Heart right ventricle (tissue), 16 donors: ENCODE results near the gene IQSEC2. TPM values are rescaled to one million over a fixed set of nuclear protein-coding genes. Genes with fewer than 3 reads are reported as not detected.

Experiments used
- ATAC-seq, 8 donors: fragments of 200-7000 bp; cut with Tn5 transposase; one replicate each; pipeline ENCODE4 v1.9.1; 2020; ENCODE audit warnings: mild to moderate bottlenecking in 8 of 8, moderate library complexity in 8 of 8, moderate number of reproducible peaks in 1 of 8
- DNase-seq, 2 donors: peaks; one replicate each; pipeline ENCODE4 v3.0.0-alpha.2; 2020
- H3K27ac ChIP-seq, 10 donors: fragments of 200-600 bp; sonication (generic) in 2 of 10; one replicate each; pipeline versions ENCODE4 v1.5.0 to v1.8.0; 2020 to 2022; ENCODE audit warnings: mild to moderate bottlenecking in 3 of 10
- H3K27me3 ChIP-seq, 7 donors: fragments of 200-600 bp; one replicate each; pipeline ENCODE4 v1.8.0; 2021 to 2022; ENCODE audit warnings: mild to moderate bottlenecking in 2 of 7
- H3K36me3 ChIP-seq, 9 donors: fragments of 200-600 bp; sonication (generic) in 1 of 9; one replicate each; pipeline versions ENCODE4 v1.5.0 to v1.8.0; 2020 to 2022; ENCODE audit warnings: mild to moderate bottlenecking in 2 of 9
- H3K4me1 ChIP-seq, 9 donors: fragments of 200-600 bp; sonication (generic) in 1 of 9; one replicate each; pipeline versions ENCODE4 v1.5.0 to v1.8.0; 2020 to 2022; ENCODE audit warnings: mild to moderate bottlenecking in 4 of 9
- H3K4me3 ChIP-seq, 10 donors: fragments of 200-600 bp; sonication (generic) in 2 of 10; one replicate each; pipeline versions ENCODE4 v1.5.0 to v1.8.0; 2020 to 2022; ENCODE audit warnings: mild to moderate bottlenecking in 7 of 10, moderate library complexity in 2 of 10
- H3K9me3 ChIP-seq, 11 donors: fragments of 200-600 bp in 10 of 11; sonication (generic) in 2 of 11; one replicate each; pipeline versions ENCODE4 v1.5.0 to v1.8.0; 2013 to 2022; ENCODE audit warnings: mild to moderate bottlenecking in 2 of 11, control low read depth in 1 of 11, moderate library complexity in 1 of 11
- WGBS, 2 donors: extraction: QIAGEN DNeasy Blood & Tissue Kit; methylation state at CpG; one replicate each; pipeline ENCODE4 v1.1.7; 2013; ENCODE audit warnings: inconsistent platforms in 1 of 2; 5-methylcytosine and 5-hydroxymethylcytosine counted together
- intact Hi-C, 10 donors: fragments of 100-400 bp; cut with DNase I; formaldehyde crosslinking; loops; one replicate each; pipeline versions ENCODE4 v1.11.1 to v1.14.2; 2022
- polyA plus RNA-seq, 2 donors: library from polyadenylated mRNA; stranded (reverse); fragments of 200-250 nt; gene quantifications; one replicate each; pipeline ENCODE4 v1.2.3, GENCODE V29; 2013
- total RNA-seq, 10 donors: library from RNA; stranded (reverse); fragmentation: NEBNext Ultra II Directional in 3 of 10; extraction: Animal tissue kit (Norgen Biotek cat#: 25700) in 3 of 10; gene quantifications; one replicate each; pipeline versions ENCODE4 v1.2.1 to v1.2.4, GENCODE V29; 2021 to 2023
- TF ChIP-seq, protein P1 (sequence below), 9 donors: fragments of 200-600 bp; sonication (generic) in 2 of 9; IDR thresholded peaks; one replicate each; pipeline versions ENCODE4 v1.5.0 to v1.8.0; 2021 to 2022; ENCODE audit warnings: antibody characterized with exemption in 9 of 9, mild to moderate bottlenecking in 5 of 9, moderate library complexity in 1 of 9
- donor health status: Arrhythmogenic right ventricular cardiomyopathy.
- donor health status: ischemic (EF 13 %, LVEDD 7.1; RV severe dilation, severe dysfunction).
- donor health status: healthy with polysubstance abuse.
- donor health status: DM: no; HTN: yes; CAD: no.
- donor health status: DM: no; HTN: no; CAD: no.
- donor health status: ischemic (EF 25% LVEDD 6.9; RV normal size, moderate dysfunction).
- donor health status: ischemic (EF 25% LVEDD 5.7; RV mildly dilated, moderate dysfunction).
- donor health status: healthy.
- donor health status: DM: yes; HTN: yes; CAD: no.
- donor health status: Ischemic cardiomyopathy.
- donor health status: ischemic (EF 35%, LVEDD 5.7; RV mildly dilated, moderate dysfunction).
- donor health status: nonischemic (EF 11% LVEDD 7.7; RV severe dilation, severe dysfunction).
- donor health status: DM: yes; HTN: yes; CAD: no.
- donor health status: PGD.
- donor health status: ischemic (EF 29% LVEDD 5.4; RV normal size, mild dysfunction).
- donor health status: nonischemic (EF 23%, LVEDD 6.1; RV moderate dilation, normal function).

IQSEC2 gene
- total and polyA plus RNA-seq, 12 donors: 7.9 to 19.4 (median 10.7) TPM

DNA sequence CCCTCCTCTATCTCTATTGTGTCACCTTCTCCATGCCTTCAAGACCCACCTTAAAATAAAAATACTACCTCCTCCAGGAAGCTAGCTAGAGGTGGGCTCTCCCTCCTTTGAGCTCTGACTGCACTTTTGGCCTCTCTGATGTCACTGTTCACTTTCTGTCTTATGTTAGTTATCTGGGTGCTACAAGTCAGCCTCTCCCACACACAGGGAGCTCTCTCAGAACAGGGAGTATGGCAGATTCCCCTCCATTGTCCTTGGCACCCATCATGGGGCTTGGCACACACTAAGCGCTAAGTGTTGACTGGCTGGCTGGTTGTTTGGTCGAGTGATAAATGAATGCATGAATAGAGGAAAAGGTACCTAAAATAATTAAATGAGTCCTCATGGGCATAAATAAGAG, 35.2 kb downstream of the IQSEC2 start:
- WGBS, 2 donors: 79 to 89% methylated on average over 2 of the region's 2 CpGs
- ATAC-seq (no peak), DNase-seq (no peak)
- Histone ChIP-seq H3K36me3 (peaks cover 0 to 46% (median 0%) of the 10 kb centered on the region in 9 donors), H3K27me3 (peaks cover 0 to 31% (median 0%) of the 10 kb centered on the region in 7 donors), H3K9me3 (no peaks in the 10 kb centered on the region), H3K4me3 (no peak overlapping the region), H3K4me1 (no peaks in the 10 kb centered on the region), H3K27ac (no peak overlapping the region)
- intact Hi-C loops: no loop called here
- TF ChIP-seq, protein P1, sequence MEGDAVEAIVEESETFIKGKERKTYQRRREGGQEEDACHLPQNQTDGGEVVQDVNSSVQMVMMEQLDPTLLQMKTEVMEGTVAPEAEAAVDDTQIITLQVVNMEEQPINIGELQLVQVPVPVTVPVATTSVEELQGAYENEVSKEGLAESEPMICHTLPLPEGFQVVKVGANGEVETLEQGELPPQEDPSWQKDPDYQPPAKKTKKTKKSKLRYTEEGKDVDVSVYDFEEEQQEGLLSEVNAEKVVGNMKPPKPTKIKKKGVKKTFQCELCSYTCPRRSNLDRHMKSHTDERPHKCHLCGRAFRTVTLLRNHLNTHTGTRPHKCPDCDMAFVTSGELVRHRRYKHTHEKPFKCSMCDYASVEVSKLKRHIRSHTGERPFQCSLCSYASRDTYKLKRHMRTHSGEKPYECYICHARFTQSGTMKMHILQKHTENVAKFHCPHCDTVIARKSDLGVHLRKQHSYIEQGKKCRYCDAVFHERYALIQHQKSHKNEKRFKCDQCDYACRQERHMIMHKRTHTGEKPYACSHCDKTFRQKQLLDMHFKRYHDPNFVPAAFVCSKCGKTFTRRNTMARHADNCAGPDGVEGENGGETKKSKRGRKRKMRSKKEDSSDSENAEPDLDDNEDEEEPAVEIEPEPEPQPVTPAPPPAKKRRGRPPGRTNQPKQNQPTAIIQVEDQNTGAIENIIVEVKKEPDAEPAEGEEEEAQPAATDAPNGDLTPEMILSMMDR (IDR thresholded peaks at IDR 0.05): no peak

DNA sequence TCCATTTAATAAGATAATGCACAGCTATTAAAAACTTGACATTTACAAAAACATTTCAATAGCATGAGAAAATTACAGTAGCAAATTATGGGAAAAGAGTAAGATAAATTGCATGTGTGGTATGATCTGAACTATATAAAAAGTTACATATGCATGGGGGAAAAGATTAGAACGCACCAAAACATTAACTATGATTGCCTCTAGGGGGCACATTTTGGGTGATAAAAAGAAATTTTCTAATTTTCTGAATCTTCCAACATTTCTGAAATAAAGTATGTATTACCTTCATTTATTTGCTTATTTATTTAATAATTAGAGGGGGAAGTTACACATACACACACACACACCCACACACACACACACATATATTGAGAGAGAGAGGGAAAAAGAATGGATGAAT, 36.8 kb downstream of the IQSEC2 start:
- 91 to 92% methylated on average over 1 of the region's 1 CpG for WGBS, 2 donors
- DNase-seq (no peak), ATAC-seq (no peak)

DNA sequence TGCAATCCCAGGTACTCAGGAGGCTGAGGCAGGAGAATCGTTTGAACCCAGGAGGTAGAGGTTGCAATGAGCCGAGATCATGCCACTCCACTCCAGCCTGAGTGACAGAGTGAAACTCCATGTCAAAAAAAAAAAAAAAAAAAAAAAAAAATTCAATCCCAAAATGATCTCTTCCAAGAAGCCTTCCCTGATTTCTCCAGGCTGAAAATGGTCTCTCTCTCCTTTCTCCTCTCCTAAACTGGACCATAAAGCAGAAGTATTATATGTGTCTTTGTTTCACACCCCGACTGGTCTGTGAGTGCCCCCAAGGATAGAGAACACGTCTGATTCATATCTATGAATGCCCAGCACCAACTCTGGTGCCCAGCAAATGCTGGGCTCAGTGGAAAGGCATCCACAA, 39.1 kb downstream of the IQSEC2 start:
- Histone ChIP-seq H3K4me3 (no peak overlapping the region), H3K27me3 (peaks cover 0 to 25% (median 0%) of the 10 kb centered on the region in 7 donors), H3K9me3 (no peaks in the 10 kb centered on the region), H3K36me3 (peaks cover 0 to 59% (median 0%) of the 10 kb centered on the region in 9 donors), H3K27ac (no peak overlapping the region), H3K4me1 (no peaks in the 10 kb centered on the region)
- intact Hi-C loops: no loop called here
- no peak for DNase-seq
- no peak for ATAC-seq
- 89 to 96% methylated on average over 4 of the region's 4 CpGs for WGBS, 2 donors
- TF ChIP-seq, protein P1 (IDR thresholded peaks at IDR 0.05): no peak

More for the DNA sequence above, 36.8 kb downstream of the IQSEC2 start:
- no peaks in the 10 kb centered on the region for H3K9me3 ChIP-seq
- peaks cover 0 to 49% (median 0%) of the 10 kb centered on the region in 9 donors for H3K36me3 ChIP-seq
- no peak overlapping the region for H3K4me3 ChIP-seq
- peaks cover 0 to 31% (median 0%) of the 10 kb centered on the region in 7 donors for H3K27me3 ChIP-seq
- no peak overlapping the region for H3K27ac ChIP-seq
- TF ChIP-seq, protein P1 (IDR thresholded peaks at IDR 0.05): peak in 3 of 9 donors; percentile 14 to 43 (median 21)
- intact Hi-C loops: no loop called here
- no peaks in the 10 kb centered on the region for H3K4me1 ChIP-seq

DNA sequence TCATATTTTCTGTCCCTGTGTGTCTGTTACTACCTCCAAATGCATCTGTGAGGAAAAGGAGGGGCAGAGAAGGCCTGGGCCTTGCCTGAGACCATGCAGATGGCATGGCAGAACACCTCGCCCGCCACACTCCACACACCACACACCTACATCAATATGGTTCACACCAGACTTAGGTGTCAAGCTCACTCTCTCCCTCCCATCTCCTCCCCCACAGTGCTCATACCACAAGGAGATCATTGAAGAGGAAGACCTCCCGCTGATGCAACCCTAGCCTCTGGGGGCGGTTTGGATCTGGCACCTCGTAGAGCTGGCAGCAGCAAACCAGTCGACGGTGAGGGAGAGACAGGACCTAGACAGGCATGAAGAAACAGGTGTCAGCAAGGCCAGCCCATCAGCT, 39.8 kb downstream of the IQSEC2 start:
- no peaks in the 10 kb centered on the region for H3K9me3 ChIP-seq
- 85 to 91% methylated on average over 7 of the region's 7 CpGs for WGBS, 2 donors
- no peak overlapping the region for H3K27ac ChIP-seq
- H3K27me3 ChIP-seq: peaks cover 0 to 25% (median 0%) of the 10 kb centered on the region in 7 donors
- peaks cover 0 to 58% (median 0%) of the 10 kb centered on the region in 9 donors for H3K36me3 ChIP-seq
- no peaks in the 10 kb centered on the region for H3K4me1 ChIP-seq
- TF ChIP-seq, protein P1 (IDR thresholded peaks at IDR 0.05): no peak
- DNase-seq (no peak), ATAC-seq (no peak)
- intact Hi-C loops: no loop called here
- no peak overlapping the region for H3K4me3 ChIP-seq
